NCI-H187 treated with DMSO at 0.1 percent for 48 hours (cell line): ENCODE data around the gene C1QTNF1.
A peak's percentile ranks its signal among the peaks of the same experiment; 100 is the strongest.

Source experiments
- DNase-seq: peaks from one replicate; lab custom pipeline; 2025; lab: John Stamatoyannopoulos, UW

C1QTNF1 gene

GRCh38 chr17:79041041-79041570 is 17.1 kb downstream of the C1QTNF1 start:
- no peak for DNase-seq

GRCh38 chr17:79041723-79042420 is 17.9 kb downstream of the C1QTNF1 start:
- DNase-seq = no peak

- no peak for DNase-seq
Measured at GRCh38 chr17:79042421-79043190, 18.6 kb downstream of the C1QTNF1 start.

GRCh38 chr17:79043191-79043930 is 19.4 kb downstream of the C1QTNF1 start:
- no peak for DNase-seq

- no peak for DNase-seq
Measured at GRCh38 chr17:79043931-79044320, 20.0 kb downstream of the C1QTNF1 start.

- DNase-seq = no peak
Measured at GRCh38 chr17:79044462-79044861, 20.5 kb downstream of the C1QTNF1 start.

GRCh38 chr17:79045001-79045729 is 21.2 kb downstream of the C1QTNF1 start:
- DNase-seq = no peak

- DNase-seq = peak; percentile 36
Measured at GRCh38 chr17:79045842-79046196, 21.9 kb downstream of the C1QTNF1 start.

- no peak for DNase-seq
Measured at GRCh38 chr17:79046197-79046915, 22.4 kb downstream of the C1QTNF1 start.

- DNase-seq = no peak
Measured at GRCh38 chr17:79046916-79047280, 22.9 kb downstream of the C1QTNF1 start.

GRCh38 chr17:79047291-79047920 is 23.4 kb downstream of the C1QTNF1 start:
- no peak for DNase-seq

- no peak for DNase-seq
Measured at GRCh38 chr17:79047923-79048825, 24.2 kb downstream of the C1QTNF1 start.

GRCh38 chr17:79048826-79049755 is 25.1 kb downstream of the C1QTNF1 start:
- no peak for DNase-seq

GRCh38 chr17:79049821-79050220 is 25.9 kb downstream of the C1QTNF1 start:
- DNase-seq = no peak

- DNase-seq = no peak
Measured at GRCh38 chr17:79050551-79050950, 26.6 kb downstream of the C1QTNF1 start.

GRCh38 chr17:79051306-79051705 is 27.3 kb downstream of the C1QTNF1 start:
- no peak for DNase-seq

GRCh38 chr17:79052131-79052530 is 28.2 kb downstream of the C1QTNF1 start:
- no peak for DNase-seq

GRCh38 chr17:79053251-79053925 is 29.4 kb downstream of the C1QTNF1 start:
- no peak for DNase-seq
